Thoracic aorta (tissue), 2 donors: ENCODE measurements around the gene FPR1. TPM values are rescaled to one million over a fixed set of nuclear protein-coding genes. Genes with fewer than 3 reads are reported as not detected.

Source experiments
- ATAC-seq: fragments of 150-250 bp; one replicate; pipeline ENCODE4 v1.8.0; 2017; ENCODE audit warnings: low read depth; ENCODE audit not compliant: insufficient number of reproducible peaks, low FRiP score
- DNase-seq: peaks from one replicate; pipeline ENCODE4 v3.0.0-alpha.2; 2020; ENCODE audit warnings: low spot score
- H3K27ac ChIP-seq, 2 donors: fragments of 200-600 bp; sonication (generic); 1 replicate in 1 of 2; 2 replicates in 1 of 2; pipeline ENCODE4 v1.5.1; 2016; ENCODE audit warnings: mild to moderate bottlenecking in 2 of 2, moderate library complexity in 2 of 2
- H3K27me3 ChIP-seq: fragments of 200-600 bp; sonication (generic); replicated peaks from 2 replicates; pipeline ENCODE4 v1.6.0; 2016; ENCODE audit warnings: mild to moderate bottlenecking; ENCODE audit not compliant: insufficient read depth
- H3K36me3 ChIP-seq: fragments of 200-600 bp; sonication (generic); one replicate; pipeline ENCODE4 v1.5.1; 2016
- H3K4me1 ChIP-seq, 2 donors: fragments of 200-600 bp; sonication (generic); 1 replicate in 1 of 2; 2 replicates in 1 of 2; pipeline versions ENCODE4 v1.5.1 to v1.6.0; 2016; ENCODE audit warnings: low read depth in 2 of 2, mild to moderate bottlenecking in 1 of 2; ENCODE audit not compliant: control insufficient read depth in 1 of 2
- H3K4me3 ChIP-seq: fragments of 200-600 bp; sonication (generic); 2 replicates; pipeline ENCODE4 v1.5.1; 2016; ENCODE audit warnings: mild to moderate bottlenecking
- H3K9me3 ChIP-seq: fragments of 200-600 bp; sonication (generic); 2 replicates; pipeline ENCODE4 v1.5.1; 2016
- total RNA-seq, 2 donors: library from RNA; depleted of rRNA; stranded (reverse); fragments of >200 nt; gene quantifications; one replicate each; pipeline versions ENCODE4 v1.1.0 to v1.2.3, GENCODE V29; 2016
- TF ChIP-seq, protein P1 (sequence below): fragments of 200-600 bp; sonication (generic); IDR thresholded peaks from one replicate; pipeline ENCODE4 v1.5.1; 2019; ENCODE audit warnings: antibody characterized with exemption

Gene FPR1
- total RNA-seq, 2 donors from 2014 or later = 30.2 to 39.3 TPM

DNA sequence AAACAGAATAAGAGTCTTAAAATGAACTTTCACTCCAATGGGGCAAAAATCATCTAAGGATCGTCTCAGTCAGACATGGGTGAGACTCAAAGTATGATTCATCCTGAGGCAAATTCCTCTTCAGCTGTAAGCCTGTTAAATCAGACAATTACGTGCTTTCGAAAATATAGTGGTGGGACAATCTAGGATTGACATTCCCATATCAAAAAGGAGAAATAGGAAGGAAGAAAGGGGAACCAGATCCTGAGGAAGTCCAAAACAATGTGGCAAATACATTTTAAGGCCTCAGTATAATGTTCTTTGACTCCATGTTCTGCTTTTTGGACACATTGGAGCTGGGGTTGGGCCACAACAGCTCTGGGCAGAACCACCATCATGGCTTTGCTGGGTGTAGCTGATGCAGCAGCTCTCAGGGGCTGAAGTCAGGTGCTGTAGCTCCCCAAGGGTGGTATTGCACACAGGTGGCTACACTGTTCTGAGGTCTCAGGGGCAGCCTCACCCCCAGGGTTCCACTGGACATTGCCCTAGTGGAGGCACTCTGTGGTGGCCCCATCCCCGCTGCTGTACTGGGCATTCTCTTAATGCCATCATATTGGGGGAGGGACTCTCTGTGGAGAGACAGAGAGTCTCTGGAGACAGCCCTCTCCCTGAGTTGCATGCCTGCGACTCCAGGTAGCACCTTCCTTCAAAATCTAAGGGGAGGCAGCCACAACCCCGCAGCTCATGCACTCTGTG is 37.5 kb upstream of the FPR1 start:
- TF ChIP-seq, protein P1, sequence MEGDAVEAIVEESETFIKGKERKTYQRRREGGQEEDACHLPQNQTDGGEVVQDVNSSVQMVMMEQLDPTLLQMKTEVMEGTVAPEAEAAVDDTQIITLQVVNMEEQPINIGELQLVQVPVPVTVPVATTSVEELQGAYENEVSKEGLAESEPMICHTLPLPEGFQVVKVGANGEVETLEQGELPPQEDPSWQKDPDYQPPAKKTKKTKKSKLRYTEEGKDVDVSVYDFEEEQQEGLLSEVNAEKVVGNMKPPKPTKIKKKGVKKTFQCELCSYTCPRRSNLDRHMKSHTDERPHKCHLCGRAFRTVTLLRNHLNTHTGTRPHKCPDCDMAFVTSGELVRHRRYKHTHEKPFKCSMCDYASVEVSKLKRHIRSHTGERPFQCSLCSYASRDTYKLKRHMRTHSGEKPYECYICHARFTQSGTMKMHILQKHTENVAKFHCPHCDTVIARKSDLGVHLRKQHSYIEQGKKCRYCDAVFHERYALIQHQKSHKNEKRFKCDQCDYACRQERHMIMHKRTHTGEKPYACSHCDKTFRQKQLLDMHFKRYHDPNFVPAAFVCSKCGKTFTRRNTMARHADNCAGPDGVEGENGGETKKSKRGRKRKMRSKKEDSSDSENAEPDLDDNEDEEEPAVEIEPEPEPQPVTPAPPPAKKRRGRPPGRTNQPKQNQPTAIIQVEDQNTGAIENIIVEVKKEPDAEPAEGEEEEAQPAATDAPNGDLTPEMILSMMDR = no peak
- DNase-seq (no peak), ATAC-seq (no peak)
- Histone ChIP-seq H3K27ac (no peak overlapping the region), H3K4me1 (no peaks in the 10 kb centered on the region), H3K9me3 (no peaks in the 10 kb centered on the region), H3K27me3 (no peaks in the 10 kb centered on the region), H3K36me3 (no peaks in the 10 kb centered on the region), H3K4me3 (no peak overlapping the region)

DNA sequence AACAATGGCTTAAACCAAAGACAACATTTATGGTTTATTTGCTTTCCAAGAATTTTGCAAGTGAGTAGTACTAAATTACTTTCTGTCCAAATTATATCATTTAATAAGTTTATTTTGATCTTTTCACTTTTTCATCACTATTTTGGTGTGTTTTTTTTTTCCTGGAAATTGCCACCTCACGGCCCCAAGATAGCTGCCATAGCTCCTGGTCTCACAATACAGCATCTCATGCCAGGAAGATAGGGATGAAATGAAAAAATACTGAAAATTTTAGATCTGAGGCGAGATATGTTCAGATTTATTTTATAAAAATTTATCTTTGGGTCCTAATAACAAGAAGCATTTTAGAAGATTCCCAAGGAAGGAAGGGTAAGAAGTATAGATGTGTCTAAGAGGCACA is 36.4 kb upstream of the FPR1 start:
- Histone ChIP-seq H3K4me1 (no peaks in the 10 kb centered on the region), H3K27me3 (no peaks in the 10 kb centered on the region), H3K4me3 (no peak overlapping the region), H3K9me3 (no peaks in the 10 kb centered on the region), H3K36me3 (no peaks in the 10 kb centered on the region), H3K27ac (no peak overlapping the region)
- DNase-seq (no peak), ATAC-seq (no peak)
- TF ChIP-seq, protein P1 = no peak

DNA sequence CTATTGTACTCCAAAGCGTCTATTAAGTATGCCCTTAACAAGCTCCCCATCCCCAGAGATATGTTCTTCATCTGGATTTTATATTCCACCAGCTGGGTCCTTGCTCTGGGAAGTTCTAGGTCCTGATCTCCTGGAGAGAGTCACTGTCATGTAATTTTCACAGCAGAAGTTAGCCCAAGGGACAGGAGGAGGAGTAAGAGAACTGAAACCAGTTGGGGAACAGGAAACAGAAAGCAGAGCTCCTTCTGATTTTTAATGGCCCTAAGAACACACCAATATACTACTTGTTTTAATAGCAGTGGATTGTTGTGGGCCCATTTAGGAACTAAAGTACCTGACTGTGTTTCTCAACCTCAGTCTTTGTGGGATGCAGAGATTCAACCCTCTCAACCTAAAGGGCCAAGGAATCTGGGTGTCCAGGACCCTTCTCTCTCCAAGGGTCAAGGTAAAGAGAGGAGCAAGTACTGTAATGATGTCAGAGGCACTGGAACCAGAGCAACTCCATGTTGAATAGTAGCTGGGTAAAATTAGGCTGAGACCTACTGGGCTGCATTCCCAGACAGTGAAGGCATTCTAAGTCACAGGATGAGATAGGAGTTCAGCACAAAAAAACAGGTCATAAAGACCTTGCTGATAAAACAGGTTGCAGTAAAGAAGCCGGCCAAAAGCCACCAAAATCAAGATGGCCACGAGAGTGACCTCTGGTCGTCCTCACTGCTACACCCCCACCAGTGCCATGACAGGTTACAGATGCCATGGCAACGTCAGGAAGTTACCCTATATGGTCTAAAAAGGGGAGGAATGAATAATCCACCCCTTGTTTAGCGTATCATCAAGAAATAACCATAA is 35.2 kb upstream of the FPR1 start:
- TF ChIP-seq, protein P1 = no peak
- H3K36me3 ChIP-seq = no peaks in the 10 kb centered on the region
- no peak for ATAC-seq
- H3K4me3 ChIP-seq = no peak overlapping the region
- H3K27ac ChIP-seq = peak overlapping the region in 1 of 2 donors; percentile 27
- no peaks in the 10 kb centered on the region for H3K4me1 ChIP-seq
- no peaks in the 10 kb centered on the region for H3K9me3 ChIP-seq
- H3K27me3 ChIP-seq = no peaks in the 10 kb centered on the region
- DNase-seq = no peak

DNA sequence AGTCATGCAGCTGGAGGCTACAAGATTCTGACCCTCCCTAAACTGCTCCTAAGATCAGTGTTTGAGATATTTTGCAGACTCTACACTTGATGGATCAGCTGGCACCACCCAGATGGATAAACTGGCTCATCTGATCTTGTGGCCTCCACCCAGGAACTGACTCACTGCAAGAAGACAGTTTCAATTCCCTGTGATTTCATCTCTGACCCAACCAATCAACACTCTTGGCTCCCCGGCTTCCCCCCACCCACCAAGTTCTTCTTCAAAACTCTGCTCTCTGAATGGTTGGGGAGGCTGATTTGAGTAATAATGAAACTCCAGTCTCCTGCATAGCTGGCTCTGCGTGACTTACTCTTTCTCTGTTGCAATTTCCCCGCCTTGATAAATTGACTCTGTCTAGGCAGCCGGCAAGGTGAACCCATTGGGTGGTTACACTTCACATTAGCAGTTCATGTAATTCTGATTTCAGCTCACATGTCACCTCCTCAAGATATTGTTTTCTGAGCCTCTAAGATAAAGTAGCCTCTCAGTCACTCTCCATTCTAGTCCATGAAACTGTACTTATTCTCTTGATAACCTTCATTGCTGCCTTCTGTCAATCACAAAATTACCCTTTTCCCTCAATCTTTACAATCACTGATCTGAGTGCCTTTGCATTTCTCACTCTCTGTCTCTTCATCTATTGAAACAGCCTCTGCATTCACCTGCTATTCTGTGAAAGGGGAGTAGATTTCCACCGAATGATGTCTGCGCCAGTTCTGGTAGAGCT is 33.4 kb upstream of the FPR1 start:
- TF ChIP-seq, protein P1 = no peak
- no peak for ATAC-seq
- peak; percentile 21 for DNase-seq
- Histone ChIP-seq H3K4me3 (no peak overlapping the region), H3K27ac (no peak overlapping the region), H3K4me1 (no peaks in the 10 kb centered on the region), H3K36me3 (no peaks in the 10 kb centered on the region), H3K9me3 (no peaks in the 10 kb centered on the region), H3K27me3 (no peaks in the 10 kb centered on the region)
